IPS-20b (cell line): Measurements from ENCODE around the gene FHOD3.
"Not testable (repeated sequence)": the region's sequence is repeated elsewhere in the genome, so short reads cannot be mapped to it uniquely, and the experiment has no call there.

Experiments
- H3K27ac ChIP-seq: one replicate; pipeline ENCODE4 v1.5.1; 2013; ENCODE audit warnings: low read length
- H3K27me3 ChIP-seq: 2 replicates; pipeline ENCODE4 v1.6.1; 2013; ENCODE audit warnings: mild to moderate bottlenecking, low read length, inconsistent platforms; ENCODE audit not compliant: insufficient read depth
- H3K36me3 ChIP-seq: 2 replicates; pipeline ENCODE4 v1.6.1; 2013; ENCODE audit warnings: low read depth, mild to moderate bottlenecking, inconsistent platforms, low read length, moderate library complexity; ENCODE audit not compliant: insufficient read depth
- H3K4me1 ChIP-seq: 2 replicates; pipeline ENCODE4 v1.6.1; 2013; ENCODE audit warnings: mild to moderate bottlenecking, control low read depth, inconsistent platforms, low read length, moderate library complexity; ENCODE audit not compliant: insufficient read depth
- H3K4me3 ChIP-seq: 2 replicates; pipeline ENCODE4 v1.5.1; 2013; ENCODE audit warnings: mild to moderate bottlenecking, low read length, inconsistent platforms
- H3K9ac ChIP-seq: 2 replicates; pipeline ENCODE4 v1.6.1; 2013; ENCODE audit warnings: low read depth, mild to moderate bottlenecking, inconsistent platforms, low read length, moderate library complexity
- H3K9me3 ChIP-seq: 2 replicates; pipeline ENCODE4 v1.6.1; 2013; ENCODE audit warnings: mild to moderate bottlenecking, low read depth, low read length, inconsistent platforms; ENCODE audit not compliant: insufficient read depth

FHOD3 gene

DNA sequence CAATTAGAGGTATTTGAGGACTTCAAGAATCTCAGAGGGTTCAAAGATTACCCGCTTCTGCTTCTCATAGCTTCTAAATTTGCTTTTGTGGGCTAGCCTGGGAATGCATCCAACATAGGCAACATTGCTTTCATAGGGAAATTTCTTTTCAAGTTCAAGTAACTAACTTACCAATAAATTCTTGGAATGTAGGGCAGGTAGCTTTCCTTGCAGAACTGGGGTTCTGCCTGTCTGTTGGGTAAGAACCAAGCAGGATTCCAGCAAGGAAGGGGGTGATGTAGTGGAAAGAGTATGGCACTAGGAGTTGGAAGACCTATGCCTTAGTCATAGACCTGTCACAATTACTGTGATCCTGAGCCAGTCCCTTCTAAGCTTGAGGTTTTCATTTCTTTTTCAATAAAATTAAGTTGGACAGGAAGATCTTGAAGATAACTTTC lies 164.1 kb downstream of the FHOD3 start:
- H3K9me3 ChIP-seq: no peaks in the 10 kb centered on the region
- no peaks in the 10 kb centered on the region for H3K27me3 ChIP-seq
- H3K4me1 ChIP-seq: peaks cover 26% of the 10 kb centered on the region
- H3K9ac ChIP-seq: no peak overlapping the region
- no peak overlapping the region for H3K4me3 ChIP-seq
- H3K27ac ChIP-seq: no peak overlapping the region
- no peaks in the 10 kb centered on the region for H3K36me3 ChIP-seq

DNA sequence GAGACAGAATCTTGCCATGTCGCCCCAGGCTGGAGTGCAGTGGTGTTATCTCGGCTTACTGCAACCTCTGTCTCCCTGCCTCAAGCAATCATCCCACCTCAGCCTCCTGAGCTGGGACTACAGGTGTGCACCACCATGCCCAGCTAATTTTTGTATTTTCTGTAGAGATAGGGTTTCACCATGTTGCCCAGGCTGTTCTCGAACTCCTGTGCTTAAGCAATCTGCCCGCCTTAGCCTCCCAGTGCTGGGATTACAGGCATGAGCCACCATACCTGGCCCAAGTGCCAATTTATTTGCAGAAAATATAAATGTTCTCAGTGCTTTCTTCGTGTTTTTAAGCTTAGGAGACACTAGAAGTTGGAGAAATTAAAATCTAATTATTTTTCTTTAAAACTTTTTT lies 166.0 kb downstream of the FHOD3 start:
- H3K4me1 ChIP-seq: peaks cover 37% of the 10 kb centered on the region
- H3K36me3 ChIP-seq, H3K27me3 ChIP-seq, H3K9me3 ChIP-seq, H3K4me3 ChIP-seq, H3K27ac ChIP-seq, H3K9ac ChIP-seq: not testable (repeated sequence)

DNA sequence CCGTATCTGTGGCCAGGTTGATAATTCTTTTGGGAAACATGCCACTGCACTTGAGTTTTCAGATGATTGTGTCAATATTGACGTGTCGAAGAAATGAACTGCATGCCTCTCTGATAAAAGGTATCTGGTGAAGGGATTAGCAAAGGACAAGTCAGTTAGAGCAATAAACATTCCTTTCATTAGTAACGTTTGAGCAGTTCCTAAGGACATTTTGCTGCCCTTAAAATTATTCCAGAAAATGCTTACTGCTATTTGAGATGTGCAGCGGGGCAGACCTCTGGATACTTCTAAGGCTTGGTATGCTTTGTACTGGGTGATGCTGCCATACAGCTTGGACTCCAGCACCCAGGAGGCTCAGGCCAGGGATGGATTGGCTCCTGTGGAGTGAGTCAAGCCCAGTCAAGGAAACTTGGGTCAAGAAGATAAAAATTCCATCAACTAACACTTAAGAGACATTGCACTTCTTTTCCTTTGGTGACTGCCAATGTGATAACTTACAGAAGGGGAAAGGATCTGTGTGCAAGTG lies 166.7 kb downstream of the FHOD3 start:
- H3K9ac ChIP-seq: no peak overlapping the region
- no peak overlapping the region for H3K4me3 ChIP-seq
- H3K9me3 ChIP-seq: no peaks in the 10 kb centered on the region
- no peaks in the 10 kb centered on the region for H3K36me3 ChIP-seq
- peaks cover 37% of the 10 kb centered on the region for H3K4me1 ChIP-seq
- no peaks in the 10 kb centered on the region for H3K27me3 ChIP-seq
- no peak overlapping the region for H3K27ac ChIP-seq

DNA sequence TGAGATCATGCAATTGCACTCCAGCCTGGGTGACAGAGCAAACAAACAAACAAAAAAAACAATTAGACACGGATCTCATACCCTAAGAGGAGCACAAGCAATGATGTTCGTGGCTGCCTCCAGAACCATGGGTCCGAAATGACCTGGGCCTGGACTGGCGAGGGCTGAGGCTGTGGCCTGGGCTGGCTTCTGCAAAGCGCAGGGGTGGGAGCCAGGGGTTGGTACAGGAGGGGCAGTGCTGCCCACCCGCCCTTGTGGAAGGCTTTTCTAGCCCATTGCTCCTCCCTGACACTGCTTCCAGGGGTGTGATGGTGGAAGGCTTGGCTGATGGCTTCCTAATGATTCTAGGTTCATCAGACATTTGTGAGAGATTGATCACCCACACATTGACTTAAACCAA lies 167.8 kb downstream of the FHOD3 start:
- Histone ChIP-seq H3K9me3 (no peaks in the 10 kb centered on the region), H3K36me3 (no peaks in the 10 kb centered on the region), H3K27ac (no peak overlapping the region), H3K9ac (no peak overlapping the region), H3K4me3 (no peak overlapping the region), H3K27me3 (no peaks in the 10 kb centered on the region), H3K4me1 (peaks cover 39% of the 10 kb centered on the region)

DNA sequence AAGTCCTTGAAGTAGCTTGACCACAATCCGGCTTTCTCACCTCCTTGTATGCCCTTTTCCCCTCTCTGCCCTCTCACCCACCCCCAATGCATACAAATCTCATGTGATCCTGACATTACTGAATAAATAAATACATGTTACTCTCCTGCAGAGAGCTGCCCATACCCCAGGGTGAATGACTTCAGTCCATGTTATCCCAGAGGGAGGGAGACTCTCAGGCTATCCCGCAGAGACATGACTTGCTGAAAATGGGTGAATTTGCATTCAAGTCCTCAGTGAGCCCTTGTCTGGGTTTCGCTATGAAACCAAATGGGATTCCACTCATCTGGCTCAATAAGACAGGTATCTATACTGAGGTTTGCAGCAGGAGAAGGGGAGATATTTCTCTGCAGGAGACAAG lies 168.5 kb downstream of the FHOD3 start:
- no peaks in the 10 kb centered on the region for H3K36me3 ChIP-seq
- H3K27ac ChIP-seq: no peak overlapping the region
- no peak overlapping the region for H3K9ac ChIP-seq
- H3K4me1 ChIP-seq: peaks cover 39% of the 10 kb centered on the region
- H3K27me3 ChIP-seq: no peaks in the 10 kb centered on the region
- 0 out of 2 replicates have a peak overlapping the region, but pooled peaks have one; percentile 13 for H3K4me3 ChIP-seq
- no peaks in the 10 kb centered on the region for H3K9me3 ChIP-seq

DNA sequence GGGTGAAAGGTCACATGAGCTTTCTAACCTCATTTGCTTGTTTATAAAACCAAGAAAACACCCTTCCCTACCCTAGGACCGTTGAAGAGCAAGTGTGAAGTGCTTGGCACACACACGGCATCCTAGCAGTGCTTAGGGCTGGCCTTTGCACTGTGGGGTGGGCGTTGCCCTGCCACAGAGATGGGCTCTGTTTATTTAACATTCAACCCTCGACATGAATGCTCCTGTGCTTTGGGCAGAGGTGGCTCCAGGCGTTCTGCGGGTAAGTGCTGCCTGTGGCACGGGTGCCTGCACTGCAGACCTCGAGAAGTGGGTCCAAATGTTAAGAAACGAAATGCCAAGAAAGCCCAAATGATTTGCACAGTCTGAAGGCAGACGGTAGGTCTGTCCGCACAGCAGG lies 170.1 kb downstream of the FHOD3 start:
- H3K4me1 ChIP-seq: peaks cover 41% of the 10 kb centered on the region
- H3K27ac ChIP-seq: no peak overlapping the region
- no peaks in the 10 kb centered on the region for H3K9me3 ChIP-seq
- no peak overlapping the region for H3K9ac ChIP-seq
- no peaks in the 10 kb centered on the region for H3K27me3 ChIP-seq
- no peak overlapping the region for H3K4me3 ChIP-seq
- no peaks in the 10 kb centered on the region for H3K36me3 ChIP-seq

DNA sequence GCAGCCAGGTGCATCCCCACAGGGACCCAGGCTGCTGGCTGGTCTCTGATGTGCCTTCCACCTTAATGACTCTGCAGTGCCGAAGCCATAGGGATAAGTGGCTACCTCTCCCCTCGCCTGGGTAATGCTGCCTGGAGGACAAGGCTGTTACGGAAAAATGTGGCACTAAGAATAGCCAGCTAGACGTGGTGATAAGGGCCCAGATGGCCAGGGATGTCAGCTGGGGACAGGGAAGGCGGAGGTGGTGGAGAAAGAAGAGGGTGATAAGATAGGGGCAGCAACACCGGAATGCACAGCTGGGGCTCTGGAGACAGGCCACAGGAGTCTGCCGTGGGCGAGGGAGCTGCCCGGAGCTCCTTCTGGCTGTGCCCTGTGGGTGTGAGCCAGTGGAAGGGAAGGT lies 170.6 kb downstream of the FHOD3 start:
- H3K36me3 ChIP-seq: no peaks in the 10 kb centered on the region
- H3K4me1 ChIP-seq: peaks cover 41% of the 10 kb centered on the region
- H3K9me3 ChIP-seq: no peaks in the 10 kb centered on the region
- no peak overlapping the region for H3K4me3 ChIP-seq
- no peaks in the 10 kb centered on the region for H3K27me3 ChIP-seq
- no peak overlapping the region for H3K27ac ChIP-seq
- H3K9ac ChIP-seq: no peak overlapping the region

DNA sequence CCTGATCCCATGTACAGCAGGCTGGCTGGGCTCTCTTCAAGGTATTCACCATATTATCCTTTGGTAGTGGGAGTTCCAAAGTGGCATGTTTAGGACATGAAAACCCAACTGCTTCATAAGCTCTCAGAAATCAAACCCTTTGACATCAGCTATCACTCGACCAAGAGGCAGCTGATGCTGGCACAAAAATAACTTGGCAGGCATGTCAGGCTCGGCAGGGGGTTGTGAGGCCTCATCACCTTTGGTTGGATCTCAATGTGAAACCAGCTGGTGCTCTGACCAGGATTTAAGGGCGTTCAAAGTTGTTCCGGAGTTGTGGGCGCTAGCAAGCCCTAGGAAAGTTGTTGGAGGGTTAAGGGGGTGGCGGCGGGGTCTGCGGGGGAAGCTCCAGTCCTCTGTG lies 171.9 kb downstream of the FHOD3 start:
- Histone ChIP-seq H3K27ac (no peak overlapping the region), H3K36me3 (no peaks in the 10 kb centered on the region), H3K4me3 (no peak overlapping the region), H3K9ac (no peak overlapping the region), H3K4me1 (peaks cover 36% of the 10 kb centered on the region), H3K27me3 (no peaks in the 10 kb centered on the region), H3K9me3 (no peaks in the 10 kb centered on the region)

DNA sequence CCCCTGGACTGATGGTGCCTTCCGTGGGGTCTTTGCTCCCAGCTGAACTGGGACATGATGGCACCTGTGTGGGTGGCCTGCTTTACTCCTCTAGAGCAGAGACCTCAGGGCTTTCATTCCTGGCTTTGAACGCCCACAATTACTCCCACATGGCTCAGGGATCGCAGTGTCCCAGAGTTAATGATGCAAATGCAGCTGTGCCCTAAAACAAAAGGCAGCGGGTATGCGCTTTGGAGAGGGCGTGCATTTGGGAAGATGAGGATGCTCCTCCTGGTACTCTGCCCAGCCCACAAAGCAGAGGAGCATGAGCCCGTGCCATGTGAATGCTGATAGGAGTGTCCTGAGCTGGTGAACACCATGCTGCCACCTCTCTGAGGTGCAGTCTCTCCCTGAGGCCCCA lies 173.4 kb downstream of the FHOD3 start:
- Histone ChIP-seq H3K9me3 (no peaks in the 10 kb centered on the region), H3K4me1 (peaks cover 33% of the 10 kb centered on the region), H3K36me3 (no peaks in the 10 kb centered on the region), H3K4me3 (no peak overlapping the region), H3K9ac (no peak overlapping the region; the same call in 1 of the 2 replicates), H3K27ac (no peak overlapping the region), H3K27me3 (no peaks in the 10 kb centered on the region)

DNA sequence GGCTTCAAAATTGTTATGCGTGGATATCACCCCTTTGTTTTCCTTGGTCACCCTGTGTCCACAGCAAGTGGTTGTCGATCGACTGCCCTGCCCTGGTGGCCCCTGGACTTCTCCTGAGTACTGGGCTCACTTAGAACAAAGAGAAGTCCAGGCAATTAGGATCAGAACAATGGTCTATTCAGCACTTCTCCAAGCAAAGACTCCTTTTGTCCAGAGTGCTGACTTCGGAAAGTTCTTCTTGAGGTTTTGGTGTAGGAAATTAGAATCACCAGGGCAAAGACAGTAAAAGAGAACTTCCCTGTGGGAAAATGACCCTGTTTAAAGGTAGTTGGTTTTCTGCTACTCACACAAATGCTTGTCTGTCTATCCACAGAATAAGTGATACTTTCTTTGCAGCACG lies 173.9 kb downstream of the FHOD3 start:
- Histone ChIP-seq H3K4me1 (peaks cover 28% of the 10 kb centered on the region), H3K27me3 (no peaks in the 10 kb centered on the region), H3K36me3 (no peaks in the 10 kb centered on the region), H3K27ac (no peak overlapping the region), H3K9ac (no peak overlapping the region; the same call in 1 of the 2 replicates), H3K4me3 (no peak overlapping the region), H3K9me3 (no peaks in the 10 kb centered on the region)

DNA sequence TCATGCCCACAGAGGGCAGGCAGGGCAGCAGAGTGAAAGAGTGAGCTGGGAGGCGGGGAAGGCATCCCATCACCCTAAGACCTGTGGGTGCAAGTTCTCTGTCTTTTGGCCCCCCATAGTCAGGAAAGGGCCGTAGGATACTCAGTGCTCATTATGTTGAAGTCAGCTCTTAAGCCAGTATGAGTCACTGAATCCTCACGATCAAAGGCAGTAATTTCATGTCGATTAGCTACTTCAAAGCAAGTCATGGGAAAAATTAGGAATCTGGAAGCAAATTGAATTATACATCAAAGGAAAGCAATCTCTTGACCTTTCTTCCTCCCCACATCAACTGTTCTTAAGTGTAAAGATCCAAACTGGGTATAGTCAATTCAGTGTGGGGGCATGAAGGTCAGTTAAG lies 178.9 kb downstream of the FHOD3 start:
- H3K9ac ChIP-seq: no peak overlapping the region
- H3K36me3 ChIP-seq: no peaks in the 10 kb centered on the region
- H3K4me3 ChIP-seq: no peak overlapping the region

DNA sequence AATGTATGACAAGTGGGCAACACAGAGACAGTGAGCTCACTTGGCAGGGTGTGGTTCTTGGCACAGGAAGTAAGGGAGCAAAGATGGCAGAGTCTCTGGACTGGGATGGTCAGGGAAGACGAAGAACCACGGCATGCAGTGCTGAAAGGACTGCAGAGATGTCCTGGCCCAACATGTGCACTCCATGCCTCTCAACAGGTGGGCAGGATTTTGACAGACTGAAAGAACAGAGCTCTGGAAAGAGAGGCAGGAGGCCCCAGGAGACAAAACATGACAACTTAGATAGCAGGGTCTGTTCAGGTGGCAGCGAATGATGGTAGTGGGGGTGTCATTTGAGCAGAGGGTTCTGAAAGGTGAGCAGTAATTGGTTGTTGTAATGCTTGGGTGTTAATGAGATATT lies 180.3 kb downstream of the FHOD3 start:
- Histone ChIP-seq H3K9ac (no peak overlapping the region), H3K36me3 (no peaks in the 10 kb centered on the region)

More for the DNA sequence above, 178.9 kb downstream of the FHOD3 start:
- Histone ChIP-seq H3K27me3 (no peaks in the 10 kb centered on the region), H3K9me3 (no peaks in the 10 kb centered on the region), H3K27ac (no peak overlapping the region), H3K4me1 (peaks cover 27% of the 10 kb centered on the region)

More for the DNA sequence above, 180.3 kb downstream of the FHOD3 start:
- H3K9me3 ChIP-seq: no peaks in the 10 kb centered on the region
- no peaks in the 10 kb centered on the region for H3K27me3 ChIP-seq
- H3K4me3 ChIP-seq: no peak overlapping the region
- peaks cover 38% of the 10 kb centered on the region for H3K4me1 ChIP-seq
- no peak overlapping the region for H3K27ac ChIP-seq
